ENCODE results near the gene SINHCAF. TPM values are rescaled to one million over a fixed set of nuclear protein-coding genes. Genes with fewer than 3 reads are reported as not detected.
A peak's percentile ranks its signal among the peaks of the same experiment; 100 is the strongest.

The SINHCAF gene
- total and polyA plus RNA-seq, 9 of the 15 experiments (the other 6 are each of a cell fraction or from before 2014, with no cell fraction given) = 73.2 to 185 (median 110) TPM

DNA sequence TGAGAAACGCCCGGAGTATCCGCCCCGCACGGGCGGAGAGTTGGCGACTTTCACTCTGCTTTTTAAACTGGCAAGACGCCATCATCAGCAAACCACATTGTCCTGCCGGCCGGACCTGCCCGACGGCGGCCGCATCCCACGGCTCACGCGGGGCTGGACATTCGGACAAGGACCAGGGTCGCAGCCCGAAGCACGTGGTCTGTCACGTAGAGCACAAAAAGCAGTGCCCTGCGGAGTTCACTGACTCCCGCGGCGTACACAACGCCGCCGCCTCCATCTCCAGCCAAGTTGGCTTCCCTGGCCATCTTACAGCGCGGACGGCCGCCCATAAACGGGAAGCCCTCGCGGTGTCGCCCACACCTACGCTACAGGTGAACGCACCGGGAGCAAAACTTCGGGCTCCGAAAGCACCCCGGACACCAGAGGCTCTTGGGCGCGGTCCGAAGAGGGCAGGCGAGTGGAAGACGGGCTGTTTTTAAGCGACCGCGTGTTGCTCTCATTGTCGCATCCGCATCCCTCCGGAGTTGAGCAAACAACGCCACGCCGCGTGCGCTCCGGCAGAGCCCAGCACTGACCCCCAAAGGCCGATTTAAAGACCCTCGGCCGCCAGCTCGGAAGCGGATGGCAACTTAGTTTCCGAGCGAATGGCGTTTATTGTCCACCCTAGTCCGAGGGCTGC lies 966 bp downstream of the SINHCAF start (continued):
- TF ChIP-seq, protein P1, sequence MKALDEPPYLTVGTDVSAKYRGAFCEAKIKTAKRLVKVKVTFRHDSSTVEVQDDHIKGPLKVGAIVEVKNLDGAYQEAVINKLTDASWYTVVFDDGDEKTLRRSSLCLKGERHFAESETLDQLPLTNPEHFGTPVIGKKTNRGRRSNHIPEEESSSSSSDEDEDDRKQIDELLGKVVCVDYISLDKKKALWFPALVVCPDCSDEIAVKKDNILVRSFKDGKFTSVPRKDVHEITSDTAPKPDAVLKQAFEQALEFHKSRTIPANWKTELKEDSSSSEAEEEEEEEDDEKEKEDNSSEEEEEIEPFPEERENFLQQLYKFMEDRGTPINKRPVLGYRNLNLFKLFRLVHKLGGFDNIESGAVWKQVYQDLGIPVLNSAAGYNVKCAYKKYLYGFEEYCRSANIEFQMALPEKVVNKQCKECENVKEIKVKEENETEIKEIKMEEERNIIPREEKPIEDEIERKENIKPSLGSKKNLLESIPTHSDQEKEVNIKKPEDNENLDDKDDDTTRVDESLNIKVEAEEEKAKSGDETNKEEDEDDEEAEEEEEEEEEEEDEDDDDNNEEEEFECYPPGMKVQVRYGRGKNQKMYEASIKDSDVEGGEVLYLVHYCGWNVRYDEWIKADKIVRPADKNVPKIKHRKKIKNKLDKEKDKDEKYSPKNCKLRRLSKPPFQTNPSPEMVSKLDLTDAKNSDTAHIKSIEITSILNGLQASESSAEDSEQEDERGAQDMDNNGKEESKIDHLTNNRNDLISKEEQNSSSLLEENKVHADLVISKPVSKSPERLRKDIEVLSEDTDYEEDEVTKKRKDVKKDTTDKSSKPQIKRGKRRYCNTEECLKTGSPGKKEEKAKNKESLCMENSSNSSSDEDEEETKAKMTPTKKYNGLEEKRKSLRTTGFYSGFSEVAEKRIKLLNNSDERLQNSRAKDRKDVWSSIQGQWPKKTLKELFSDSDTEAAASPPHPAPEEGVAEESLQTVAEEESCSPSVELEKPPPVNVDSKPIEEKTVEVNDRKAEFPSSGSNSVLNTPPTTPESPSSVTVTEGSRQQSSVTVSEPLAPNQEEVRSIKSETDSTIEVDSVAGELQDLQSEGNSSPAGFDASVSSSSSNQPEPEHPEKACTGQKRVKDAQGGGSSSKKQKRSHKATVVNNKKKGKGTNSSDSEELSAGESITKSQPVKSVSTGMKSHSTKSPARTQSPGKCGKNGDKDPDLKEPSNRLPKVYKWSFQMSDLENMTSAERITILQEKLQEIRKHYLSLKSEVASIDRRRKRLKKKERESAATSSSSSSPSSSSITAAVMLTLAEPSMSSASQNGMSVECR (CRISPR knock-in tag; IDR thresholded peaks at IDR 0.05) = peak; percentile 24; the same call in 1 of the 2 replicates
- TF ChIP-seq, protein P2, sequence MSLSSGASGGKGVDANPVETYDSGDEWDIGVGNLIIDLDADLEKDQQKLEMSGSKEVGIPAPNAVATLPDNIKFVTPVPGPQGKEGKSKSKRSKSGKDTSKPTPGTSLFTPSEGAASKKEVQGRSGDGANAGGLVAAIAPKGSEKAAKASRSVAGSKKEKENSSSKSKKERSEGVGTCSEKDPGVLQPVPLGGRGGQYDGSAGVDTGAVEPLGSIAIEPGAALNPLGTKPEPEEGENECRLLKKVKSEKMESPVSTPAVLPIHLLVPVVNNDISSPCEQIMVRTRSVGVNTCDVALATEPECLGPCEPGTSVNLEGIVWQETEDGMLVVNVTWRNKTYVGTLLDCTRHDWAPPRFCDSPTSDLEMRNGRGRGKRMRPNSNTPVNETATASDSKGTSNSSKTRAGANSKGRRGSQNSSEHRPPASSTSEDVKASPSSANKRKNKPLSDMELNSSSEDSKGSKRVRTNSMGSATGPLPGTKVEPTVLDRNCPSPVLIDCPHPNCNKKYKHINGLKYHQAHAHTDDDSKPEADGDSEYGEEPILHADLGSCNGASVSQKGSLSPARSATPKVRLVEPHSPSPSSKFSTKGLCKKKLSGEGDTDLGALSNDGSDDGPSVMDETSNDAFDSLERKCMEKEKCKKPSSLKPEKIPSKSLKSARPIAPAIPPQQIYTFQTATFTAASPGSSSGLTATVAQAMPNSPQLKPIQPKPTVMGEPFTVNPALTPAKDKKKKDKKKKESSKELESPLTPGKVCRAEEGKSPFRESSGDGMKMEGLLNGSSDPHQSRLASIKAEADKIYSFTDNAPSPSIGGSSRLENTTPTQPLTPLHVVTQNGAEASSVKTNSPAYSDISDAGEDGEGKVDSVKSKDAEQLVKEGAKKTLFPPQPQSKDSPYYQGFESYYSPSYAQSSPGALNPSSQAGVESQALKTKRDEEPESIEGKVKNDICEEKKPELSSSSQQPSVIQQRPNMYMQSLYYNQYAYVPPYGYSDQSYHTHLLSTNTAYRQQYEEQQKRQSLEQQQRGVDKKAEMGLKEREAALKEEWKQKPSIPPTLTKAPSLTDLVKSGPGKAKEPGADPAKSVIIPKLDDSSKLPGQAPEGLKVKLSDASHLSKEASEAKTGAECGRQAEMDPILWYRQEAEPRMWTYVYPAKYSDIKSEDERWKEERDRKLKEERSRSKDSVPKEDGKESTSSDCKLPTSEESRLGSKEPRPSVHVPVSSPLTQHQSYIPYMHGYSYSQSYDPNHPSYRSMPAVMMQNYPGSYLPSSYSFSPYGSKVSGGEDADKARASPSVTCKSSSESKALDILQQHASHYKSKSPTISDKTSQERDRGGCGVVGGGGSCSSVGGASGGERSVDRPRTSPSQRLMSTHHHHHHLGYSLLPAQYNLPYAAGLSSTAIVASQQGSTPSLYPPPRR (CRISPR knock-in tag; IDR thresholded peaks at IDR 0.05; ENCODE audit: borderline replicate concordance) = no peak
- TF ChIP-seq FOXP1 (CRISPR knock-in tag; IDR thresholded peaks at IDR 0.05) (peak; percentile 76; the same call in 1 of the 2 replicates), ZC3H4 (CRISPR knock-in tag; IDR thresholded peaks at IDR 0.05; ENCODE audit: borderline replicate concordance) (peak; percentile 96), GATA2 (CRISPR knock-in tag; IDR thresholded peaks at IDR 0.05) (0 out of 2 replicates have a peak, but pooled peaks have one; percentile 12), PCBP1 (IDR thresholded peaks at IDR 0.05; ENCODE audit: low read depth, low read length, poor library complexity, severe bottlenecking) (peak; percentile 91), ZNF431 (CRISPR knock-in tag; IDR thresholded peaks at IDR 0.05) (0 out of 2 replicates have a peak, but pooled peaks have one; percentile 16), E2F3 (CRISPR knock-in tag; IDR thresholded peaks at IDR 0.05) (0 out of 2 replicates have a peak, but pooled peaks have one; percentile 14), ELF1 (tag; IDR thresholded peaks at IDR 0.05) (0 out of 2 replicates have a peak, but pooled peaks have one; percentile 37), CCNT2 (IDR thresholded peaks at IDR 0.05; ENCODE audit: borderline replicate concordance, extremely low read depth, insufficient read length, low read depth, low read length) (peak; percentile 42)
- TF ChIP-seq, protein P3, sequence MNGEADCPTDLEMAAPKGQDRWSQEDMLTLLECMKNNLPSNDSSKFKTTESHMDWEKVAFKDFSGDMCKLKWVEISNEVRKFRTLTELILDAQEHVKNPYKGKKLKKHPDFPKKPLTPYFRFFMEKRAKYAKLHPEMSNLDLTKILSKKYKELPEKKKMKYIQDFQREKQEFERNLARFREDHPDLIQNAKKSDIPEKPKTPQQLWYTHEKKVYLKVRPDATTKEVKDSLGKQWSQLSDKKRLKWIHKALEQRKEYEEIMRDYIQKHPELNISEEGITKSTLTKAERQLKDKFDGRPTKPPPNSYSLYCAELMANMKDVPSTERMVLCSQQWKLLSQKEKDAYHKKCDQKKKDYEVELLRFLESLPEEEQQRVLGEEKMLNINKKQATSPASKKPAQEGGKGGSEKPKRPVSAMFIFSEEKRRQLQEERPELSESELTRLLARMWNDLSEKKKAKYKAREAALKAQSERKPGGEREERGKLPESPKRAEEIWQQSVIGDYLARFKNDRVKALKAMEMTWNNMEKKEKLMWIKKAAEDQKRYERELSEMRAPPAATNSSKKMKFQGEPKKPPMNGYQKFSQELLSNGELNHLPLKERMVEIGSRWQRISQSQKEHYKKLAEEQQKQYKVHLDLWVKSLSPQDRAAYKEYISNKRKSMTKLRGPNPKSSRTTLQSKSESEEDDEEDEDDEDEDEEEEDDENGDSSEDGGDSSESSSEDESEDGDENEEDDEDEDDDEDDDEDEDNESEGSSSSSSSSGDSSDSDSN (IDR thresholded peaks at IDR 0.05; ENCODE audit: borderline replicate concordance in 1 of 2, low read depth in 2 of 2, low read length in 2 of 2) = 0 out of 4 replicates have a peak, but pooled peaks have one; percentile 54 to 70

Data from K562 (cell line).